H9 (cell line): ENCODE data around the gene FADS2. TPM values are rescaled to one million over a fixed set of nuclear protein-coding genes. Genes with fewer than 3 reads are reported as not detected.

Source experiments
- DNase-seq: peaks from one replicate; pipeline ENCODE4 v3.0.0-alpha.2; 2017
- H2AFZ ChIP-seq: one replicate; pipeline ENCODE4 v1.6.1; 2013; ENCODE audit warnings: mild to moderate bottlenecking, low read length, control low read depth, moderate library complexity
- H2AK5ac ChIP-seq: 2 replicates; pipeline ENCODE4 v1.6.1; 2013; ENCODE audit warnings: low read length, control low read depth, mixed read lengths; ENCODE audit not compliant: insufficient read length
- H2BK120ac ChIP-seq: one replicate; pipeline ENCODE4 v1.6.1; 2013; ENCODE audit warnings: low read depth, mild to moderate bottlenecking, low read length, control low read depth, inconsistent platforms; ENCODE audit not compliant: poor library complexity, severe bottlenecking
- H2BK12ac ChIP-seq: 2 replicates; pipeline ENCODE4 v1.6.1; 2013; ENCODE audit warnings: low read length, control low read depth, mixed read lengths, low read depth; ENCODE audit not compliant: insufficient read length
- H2BK15ac ChIP-seq: 2 replicates; pipeline ENCODE4 v1.6.1; 2013; ENCODE audit warnings: low read depth, low read length, control low read depth
- H2BK20ac ChIP-seq: one replicate; pipeline ENCODE4 v1.6.1; 2013; ENCODE audit warnings: low read depth, mild to moderate bottlenecking, low read length, control low read depth, inconsistent platforms; ENCODE audit not compliant: poor library complexity, severe bottlenecking
- H2BK5ac ChIP-seq: 2 replicates; pipeline ENCODE4 v1.6.1; 2013; ENCODE audit warnings: low read length, control low read depth, mixed read lengths; ENCODE audit not compliant: insufficient read length
- H3K14ac ChIP-seq: 2 replicates; pipeline ENCODE4 v1.6.1; 2013; ENCODE audit warnings: low read length, control low read depth; ENCODE audit not compliant: insufficient read depth
- H3K18ac ChIP-seq: 2 replicates; pipeline ENCODE4 v1.6.1; 2013; ENCODE audit warnings: low read depth, mild to moderate bottlenecking, mixed read lengths, low read length, control low read depth; ENCODE audit not compliant: insufficient read length
- H3K23ac ChIP-seq: 2 replicates; pipeline ENCODE4 v1.6.1; 2013; ENCODE audit warnings: low read length, control low read depth, mixed read lengths, low read depth; ENCODE audit not compliant: insufficient read length
- H3K23me2 ChIP-seq: 2 replicates; pipeline ENCODE4 v1.6.1; 2013; ENCODE audit warnings: low read depth, mild to moderate bottlenecking, mixed read lengths, low read length, control low read depth; ENCODE audit not compliant: insufficient read length, poor library complexity, severe bottlenecking
- H3K27ac ChIP-seq: 2 replicates; pipeline ENCODE4 v1.5.1; 2013; ENCODE audit warnings: low read length, control low read depth, mixed read lengths, low read depth; ENCODE audit not compliant: insufficient read length
- H3K27me3 ChIP-seq: 2 replicates; pipeline ENCODE4 v1.6.1; 2013; ENCODE audit warnings: low read length, control low read depth, inconsistent platforms; ENCODE audit not compliant: insufficient read depth
- H3K4ac ChIP-seq: 2 replicates; pipeline ENCODE4 v1.6.1; 2013; ENCODE audit warnings: low read depth, mild to moderate bottlenecking, control low read depth, inconsistent platforms, low read length, moderate library complexity
- H3K4me1 ChIP-seq: 2 replicates; pipeline ENCODE4 v1.6.1; 2013; ENCODE audit warnings: low read length, control low read depth, inconsistent platforms; ENCODE audit not compliant: insufficient read depth
- H3K4me2 ChIP-seq: 2 replicates; pipeline ENCODE4 v1.6.1; 2013; ENCODE audit warnings: low read length, control low read depth, mixed read lengths; ENCODE audit not compliant: insufficient read length, insufficient read depth
- H3K56ac ChIP-seq: 2 replicates; pipeline ENCODE4 v1.6.1; 2013; ENCODE audit warnings: low read depth, mild to moderate bottlenecking, mixed read lengths, low read length, control low read depth; ENCODE audit not compliant: insufficient read length
- H3K79me1 ChIP-seq: 2 replicates; pipeline ENCODE4 v1.6.1; 2013; ENCODE audit warnings: low read depth, mild to moderate bottlenecking, moderate library complexity, low read length, control low read depth, inconsistent platforms; ENCODE audit not compliant: insufficient read depth, poor library complexity, severe bottlenecking
- H3K79me2 ChIP-seq: 2 replicates; pipeline ENCODE4 v1.6.1; 2013; ENCODE audit warnings: low read length, control low read depth, inconsistent platforms; ENCODE audit not compliant: insufficient read depth
- H3K9ac ChIP-seq: 2 replicates; pipeline ENCODE4 v1.6.1; 2013; ENCODE audit warnings: low read length, control low read depth, mixed read lengths; ENCODE audit not compliant: insufficient read length; ENCODE audit errors: extremely low read depth
- H3K9me3 ChIP-seq: one replicate; pipeline ENCODE4 v1.6.1; 2013; ENCODE audit warnings: low read depth, low read length, inconsistent platforms; ENCODE audit not compliant: control insufficient read depth
- H3T11ph ChIP-seq: one replicate; pipeline ENCODE4 v1.6.1; 2013; ENCODE audit warnings: mild to moderate bottlenecking, low read length, control low read depth, inconsistent platforms
- H4K20me1 ChIP-seq: one replicate; pipeline ENCODE4 v1.6.1; 2013; ENCODE audit not compliant: control insufficient read depth, insufficient read length, insufficient read depth
- H4K5ac ChIP-seq: 2 replicates; pipeline ENCODE4 v1.6.1; 2013; ENCODE audit warnings: low read depth, mild to moderate bottlenecking, mixed read lengths, low read length, control low read depth; ENCODE audit not compliant: insufficient read length
- H4K8ac ChIP-seq: replicated peaks from 2 replicates; pipeline ENCODE4 v1.6.1; 2013; ENCODE audit warnings: low read length, control low read depth, mixed read lengths, low read depth; ENCODE audit not compliant: insufficient read length
- H4K91ac ChIP-seq: 2 replicates; pipeline ENCODE4 v1.6.1; 2013; ENCODE audit warnings: low read depth, mild to moderate bottlenecking, moderate library complexity, mixed read lengths, low read length, control low read depth; ENCODE audit not compliant: insufficient read length
- H3K27ac Mint-ChIP-seq, 3 experiments: 2 replicates in 2 of 3; 3 replicates in 1 of 3; pipeline ENCODE4 v1.8.0; 2020 to 2021; ENCODE audit warnings: mixed read lengths in 3 of 3, mild to moderate bottlenecking in 1 of 3, moderate library complexity in 1 of 3
- H3K27me3 Mint-ChIP-seq: 2 replicates; pipeline ENCODE4 v1.8.0; 2021; ENCODE audit warnings: low read depth, mild to moderate bottlenecking, moderate library complexity, mixed read lengths
- H3K36me3 Mint-ChIP-seq, 3 experiments: 2 replicates in 2 of 3; 3 replicates in 1 of 3; pipeline ENCODE4 v1.8.0; 2020 to 2021; ENCODE audit warnings: low read depth in 3 of 3, mixed read lengths in 3 of 3; ENCODE audit not compliant: insufficient read depth in 1 of 3
- H3K4me1 Mint-ChIP-seq, 2 experiments: 2 replicates each; pipeline ENCODE4 v1.8.0; 2020; ENCODE audit warnings: mixed read lengths in 2 of 2
- H3K4me3 Mint-ChIP-seq, 2 experiments: 2 replicates in 1 of 2; 3 replicates in 1 of 2; pipeline ENCODE4 v1.8.0; 2020 to 2021; ENCODE audit warnings: mild to moderate bottlenecking in 2 of 2, mixed read lengths in 2 of 2, moderate library complexity in 1 of 2
- H3K9me3 Mint-ChIP-seq, 2 experiments: 2 replicates in 1 of 2; 3 replicates in 1 of 2; pipeline ENCODE4 v1.8.0; 2020; ENCODE audit warnings: mild to moderate bottlenecking in 2 of 2, mixed read lengths in 2 of 2, moderate library complexity in 1 of 2
- WGBS: extraction: QIAGEN DNeasy Blood & Tissue Kit; methylation state at CpG from one replicate; pipeline ENCODE4 v1.1.7; 2013; ENCODE audit warnings: missing lambda C conversion rate, low lambda C conversion rate, mixed read lengths; ENCODE audit not compliant: insufficient read length; ENCODE audit errors: extremely low coverage; 5-methylcytosine and 5-hydroxymethylcytosine counted together
- total RNA-seq: library from RNA; stranded (reverse); gene quantifications from 2 replicates; pipeline ENCODE4 v1.2.1, GENCODE V29; 2021
- TF ChIP-seq, protein P1 (sequence below): fragments of 200-600 bp; sonication (generic); conservative IDR thresholded peaks from 3 replicates; pipeline ENCODE4 v1.8.0; 2021; ENCODE audit warnings: antibody characterized with exemption, mild to moderate bottlenecking

FADS2 gene
- total RNA-seq, 1 experiment from 2014 or later: 322 TPM

DNA sequence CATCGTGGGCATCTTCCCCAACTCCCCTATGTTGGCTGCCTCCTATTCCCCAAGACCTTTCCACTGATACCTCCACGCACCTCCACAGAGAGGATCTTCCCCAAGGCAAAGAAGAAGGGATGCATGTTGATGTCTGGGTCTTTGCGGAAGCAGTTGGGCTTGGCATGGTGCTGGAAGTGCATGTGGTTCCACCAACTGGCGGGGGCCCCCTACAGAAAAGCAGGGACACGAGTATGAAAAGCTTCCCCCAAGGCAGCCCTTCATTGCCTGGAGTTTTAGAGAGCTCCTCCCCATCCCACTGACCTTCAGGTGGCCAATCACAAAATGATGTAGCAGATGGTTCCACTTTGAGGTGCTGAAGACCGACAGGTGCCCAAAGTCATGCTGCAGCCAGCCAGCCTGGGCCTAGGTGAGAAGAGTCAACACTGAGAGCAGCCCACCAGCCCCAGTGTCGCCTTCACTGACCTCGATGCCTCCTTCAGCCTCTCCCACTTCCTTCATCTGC lies 17.4 kb upstream of the FADS2 start:
- H3K4me1 Mint-ChIP-seq: peaks cover 8 to 11% of the 10 kb centered on the region in 2 experiments
- Histone ChIP-seq H2BK15ac (no peak overlapping the region), H3K23me2 (peaks cover 2% of the 10 kb centered on the region), H2BK12ac (no peak overlapping the region), H3K23ac (no peak overlapping the region), H2AFZ (no peak overlapping the region), H4K8ac (no peak overlapping the region), H3T11ph (no peak overlapping the region), H3K14ac (no peak overlapping the region), H4K20me1 (no peaks in the 10 kb centered on the region), H3K9me3 (no peaks in the 10 kb centered on the region), H2BK20ac (no peak overlapping the region), H3K4me2 (no peak overlapping the region), H3K79me2 (0 out of 2 replicates have a peak, but pooled peaks cover 2% of the 10 kb centered on the region), H2BK120ac (no peak overlapping the region), H3K4me1 (peaks cover 3% of the 10 kb centered on the region), H4K5ac (no peak overlapping the region), H3K27ac (no peak overlapping the region), H2BK5ac (no peak overlapping the region), H3K56ac (no peak overlapping the region), H3K9ac (no peak overlapping the region), H4K91ac (no peak overlapping the region), H3K27me3 (no peaks in the 10 kb centered on the region), H3K79me1 (no peaks in the 10 kb centered on the region), H2AK5ac (no peak overlapping the region), H3K4ac (no peak overlapping the region), H3K18ac (no peak overlapping the region)
- TF ChIP-seq, protein P1, sequence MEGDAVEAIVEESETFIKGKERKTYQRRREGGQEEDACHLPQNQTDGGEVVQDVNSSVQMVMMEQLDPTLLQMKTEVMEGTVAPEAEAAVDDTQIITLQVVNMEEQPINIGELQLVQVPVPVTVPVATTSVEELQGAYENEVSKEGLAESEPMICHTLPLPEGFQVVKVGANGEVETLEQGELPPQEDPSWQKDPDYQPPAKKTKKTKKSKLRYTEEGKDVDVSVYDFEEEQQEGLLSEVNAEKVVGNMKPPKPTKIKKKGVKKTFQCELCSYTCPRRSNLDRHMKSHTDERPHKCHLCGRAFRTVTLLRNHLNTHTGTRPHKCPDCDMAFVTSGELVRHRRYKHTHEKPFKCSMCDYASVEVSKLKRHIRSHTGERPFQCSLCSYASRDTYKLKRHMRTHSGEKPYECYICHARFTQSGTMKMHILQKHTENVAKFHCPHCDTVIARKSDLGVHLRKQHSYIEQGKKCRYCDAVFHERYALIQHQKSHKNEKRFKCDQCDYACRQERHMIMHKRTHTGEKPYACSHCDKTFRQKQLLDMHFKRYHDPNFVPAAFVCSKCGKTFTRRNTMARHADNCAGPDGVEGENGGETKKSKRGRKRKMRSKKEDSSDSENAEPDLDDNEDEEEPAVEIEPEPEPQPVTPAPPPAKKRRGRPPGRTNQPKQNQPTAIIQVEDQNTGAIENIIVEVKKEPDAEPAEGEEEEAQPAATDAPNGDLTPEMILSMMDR: no peak
- peaks cover 68 to 83% (median 82%) of the 10 kb centered on the region in 3 experiments for H3K36me3 Mint-ChIP-seq
- H3K9me3 Mint-ChIP-seq: peaks cover 0 to 2% of the 10 kb centered on the region in 2 experiments; a peak in 1 of 5 replicates
- H3K27me3 Mint-ChIP-seq: no peaks in the 10 kb centered on the region
- H3K4me3 Mint-ChIP-seq: no peak overlapping the region
- no CpG with 5 or more reads among the region's 8 CpGs for WGBS
- no peak overlapping the region for H3K27ac Mint-ChIP-seq
- DNase-seq: no peak
